NK-92 (cell line): ENCODE measurements around the gene FGF19.

ENCODE experiments used
- DNase-seq: peaks from one replicate; lab custom pipeline; 2025; ENCODE audit not compliant: unreplicated experiment; lab: John Stamatoyannopoulos, UW

The FGF19 gene

GRCh38 chr11:69703768-69704507 lies at the start of gene FGF19:
Gene FGF19 (minus strand): TSS chr11:69704022. CDS start chr11:69703876, 146 bp downstream.
- no peak for DNase-seq

- no peak for DNase-seq
These were observed 49.1 kb upstream of the FGF19 start for GRCh38 chr11:69752890-69753289.

- DNase-seq, result no peak
These were observed 47.2 kb upstream of the FGF19 start for GRCh38 chr11:69750875-69751597.

- DNase-seq, result no peak
These were observed 46.5 kb upstream of the FGF19 start for GRCh38 chr11:69750108-69750850.

GRCh38 chr11:69748637-69749036 lies 44.8 kb upstream of the FGF19 start:
- no peak for DNase-seq

- DNase-seq, result no peak
These were observed 43.2 kb upstream of the FGF19 start for GRCh38 chr11:69746752-69747742.

- DNase-seq, result no peak
These were observed 42.3 kb upstream of the FGF19 start for GRCh38 chr11:69746140-69746539.

- no peak for DNase-seq
These were observed 41.4 kb upstream of the FGF19 start for GRCh38 chr11:69745201-69745600.

- DNase-seq, result no peak
These were observed 40.6 kb upstream of the FGF19 start for GRCh38 chr11:69744435-69744834.

- DNase-seq, result no peak
These were observed 31.0 kb upstream of the FGF19 start for GRCh38 chr11:69734841-69735240.

GRCh38 chr11:69734367-69734766 lies 30.5 kb upstream of the FGF19 start:
- no peak for DNase-seq

GRCh38 chr11:69732910-69733309 lies 29.1 kb upstream of the FGF19 start:
- no peak for DNase-seq

- no peak for DNase-seq
These were observed 27.3 kb upstream of the FGF19 start for GRCh38 chr11:69731110-69731509.

- no peak for DNase-seq
These were observed 26.7 kb upstream of the FGF19 start for GRCh38 chr11:69730500-69730899.

GRCh38 chr11:69729252-69729651 lies 25.4 kb upstream of the FGF19 start:
- no peak for DNase-seq

GRCh38 chr11:69727266-69727665 lies 23.4 kb upstream of the FGF19 start:
- no peak for DNase-seq

GRCh38 chr11:69726481-69726880 lies 22.7 kb upstream of the FGF19 start:
- no peak for DNase-seq

- DNase-seq, result no peak
These were observed 22.2 kb upstream of the FGF19 start for GRCh38 chr11:69726019-69726418.

- DNase-seq, result no peak
These were observed 17.9 kb upstream of the FGF19 start for GRCh38 chr11:69721745-69722144.

- DNase-seq, result no peak
These were observed 17.3 kb upstream of the FGF19 start for GRCh38 chr11:69721106-69721505.

GRCh38 chr11:69718912-69719311 lies 15.1 kb upstream of the FGF19 start:
- no peak for DNase-seq
